OCI-LY7 (cell line): ENCODE measurements around the gene KATNBL1. TPM values are rescaled to one million over a fixed set of nuclear protein-coding genes. Genes with fewer than 3 reads are reported as not detected.

Experiments
- BruUV-seq: library from RNA; stranded (reverse); fragments of 400-500 nt; replicated peaks from 2 replicates; lab custom pipeline; 2021; lab: Mats Ljungman, UMichigan
- CTCF ChIA-PET: fragments of 300-600 bp; sonication (Branson Sonifier 250); formaldehyde crosslinking; loops from one replicate; lab custom pipeline; 2022; ENCODE audit warnings: antibody characterized with exemption; ENCODE audit not compliant: unreplicated experiment; lab: Charles Lee
- POLR2A ChIA-PET: fragments of 300-600 bp; sonication (Branson Sonifier 250); formaldehyde crosslinking; loops from one replicate; lab custom pipeline; 2022; ENCODE audit warnings: antibody characterized with exemption; lab: Charles Lee
- DNase-seq: peaks from one replicate; pipeline ENCODE4 v3.0.0-alpha.2; 2015; ENCODE audit warnings: low spot score
- H2AFZ ChIP-seq: fragments of 200-600 bp; sonication (generic), shearing (Covaris generic); 2 replicates; pipeline ENCODE4 v1.6.1; 2014; ENCODE audit warnings: mild to moderate bottlenecking, antibody characterized with exemption, low read length, moderate library complexity
- H3K27ac ChIP-seq: fragments of 200-600 bp; sonication (generic); 2 replicates; pipeline ENCODE4 v1.5.1; 2014; ENCODE audit warnings: mixed run types, low read depth, mild to moderate bottlenecking, moderate library complexity, low read length, inconsistent platforms; ENCODE audit not compliant: poor library complexity, severe bottlenecking
- H3K36me3 ChIP-seq: fragments of 200-600 bp; sonication (generic); 2 replicates; pipeline ENCODE4 v1.6.1; 2014; ENCODE audit warnings: mild to moderate bottlenecking, antibody characterized with exemption, low read length, moderate library complexity, mixed read lengths; ENCODE audit not compliant: insufficient read depth
- H3K4me1 ChIP-seq: fragments of 200-600 bp; sonication (generic); 2 replicates; pipeline ENCODE4 v1.5.1; 2014; ENCODE audit warnings: mild to moderate bottlenecking, low read length; ENCODE audit not compliant: insufficient read depth, poor library complexity, severe bottlenecking
- H3K4me2 ChIP-seq: fragments of 200-600 bp; sonication (generic); 2 replicates; pipeline ENCODE4 v1.6.1; 2014; ENCODE audit warnings: mild to moderate bottlenecking, low read length
- H3K4me3 ChIP-seq: fragments of 200-600 bp; sonication (generic); 2 replicates; pipeline ENCODE4 v1.5.1; 2014; ENCODE audit warnings: mild to moderate bottlenecking, low read depth, low read length; ENCODE audit not compliant: poor library complexity, severe bottlenecking
- H3K79me2 ChIP-seq: fragments of 200-600 bp; sonication (generic); 2 replicates; pipeline ENCODE4 v1.6.1; 2016; ENCODE audit warnings: low read depth, mild to moderate bottlenecking, low read length, moderate library complexity, mixed read lengths; ENCODE audit not compliant: insufficient read depth
- H3K9me2 ChIP-seq: fragments of 200-600 bp; sonication (generic); 2 replicates; pipeline ENCODE4 v1.6.1; 2016; ENCODE audit warnings: mild to moderate bottlenecking, low read length, mixed read lengths; ENCODE audit not compliant: insufficient read depth
- H3K9me3 ChIP-seq: fragments of 200-600 bp; sonication (generic); 2 replicates; pipeline ENCODE4 v1.6.1; 2014; ENCODE audit warnings: mild to moderate bottlenecking, mixed run types, low read length, mixed read lengths
- H4K20me1 ChIP-seq: fragments of 200-600 bp; sonication (generic); 2 replicates; pipeline ENCODE4 v1.6.1; 2014; ENCODE audit warnings: mild to moderate bottlenecking, antibody characterized with exemption, low read length, moderate library complexity, mixed read lengths; ENCODE audit not compliant: insufficient read depth
- CTCF ChIP-seq: fragments of 200-600 bp; sonication (generic); conservative IDR thresholded peaks from 2 replicates; pipeline ENCODE4 v1.5.1; 2014; ENCODE audit warnings: mild to moderate bottlenecking, antibody characterized with exemption, low read length, moderate library complexity, mixed read lengths
- EZH2phosphoT487 ChIP-seq: fragments of 200-600 bp; sonication (generic); IDR thresholded peaks from 2 replicates; pipeline ENCODE4 v1.6.1; 2018; ENCODE audit warnings: low read depth, borderline replicate concordance, mild to moderate bottlenecking, mixed run types, antibody characterized with exemption, low read length, moderate library complexity, mixed read lengths
- intact Hi-C: fragments of 100-400 bp; cut with micrococcal nuclease; formaldehyde crosslinking; loops from one replicate; pipeline ENCODE4 v1.10.0; 2022; ENCODE audit not compliant: unreplicated experiment
- total RNA-seq, 2 experiments: library from RNA; depleted of rRNA in 1 of 2; stranded (reverse); fragments of >200 nt in 1 of 2; shearing (Covaris generic) in 1 of 2; gene quantifications; 2 replicates each; pipeline ENCODE4 v1.2.3, GENCODE V29; 2014 to 2022

Gene KATNBL1
- total RNA-seq, 2 experiments from 2014 or later = 44.8 to 64.6 TPM

- POLR2A ChIA-PET = no interaction called here
- Histone ChIP-seq H2AFZ (no peak overlapping the region), H3K4me1 (no peaks in the 10 kb centered on the region), H3K4me3 (no peak overlapping the region), H3K79me2 (no peaks in the 10 kb centered on the region), H3K27ac (no peak overlapping the region), H3K4me2 (no peak overlapping the region), H3K36me3 (no peaks in the 10 kb centered on the region), H3K9me2 (no peaks in the 10 kb centered on the region), H4K20me1 (no peaks in the 10 kb centered on the region), H3K9me3 (no peaks in the 10 kb centered on the region)
- TF ChIP-seq EZH2phosphoT487 = no peak
- TF ChIP-seq CTCF = no peak
- CTCF ChIA-PET = no interaction called here
- intact Hi-C loops = no loop called here
- DNase-seq = no peak
- BruUV-seq = no TSS peak
These were observed 36.5 kb upstream of the KATNBL1 start for GRCh38 chr15:34246276-34246976.

GRCh38 chr15:34243226-34243625 lies 33.3 kb upstream of the KATNBL1 start:
- no peak overlapping the region for H2AFZ ChIP-seq
- no peaks in the 10 kb centered on the region for H3K4me1 ChIP-seq
- intact Hi-C loops = loop anchor here (5.0 kb wide), 1 partner anchor 129 kb away; no protein-coding TSS in a partner anchor
- CTCF ChIA-PET = no interaction called here
- DNase-seq = no peak
- no peaks in the 10 kb centered on the region for H3K36me3 ChIP-seq
- no peaks in the 10 kb centered on the region for H3K9me2 ChIP-seq
- BruUV-seq = no TSS peak
- H4K20me1 ChIP-seq = no peaks in the 10 kb centered on the region
- POLR2A ChIA-PET = interaction anchor here (0.6 to 1.1 kb wide), 2 partner anchors 16 to 1226 kb away, joined by 4 read pairs; no protein-coding TSS in a partner anchor
- TF ChIP-seq EZH2phosphoT487 = no peak
- no peak for TF ChIP-seq CTCF
- H3K4me2 ChIP-seq = no peak overlapping the region
- no peaks in the 10 kb centered on the region for H3K79me2 ChIP-seq
- no peak overlapping the region for H3K27ac ChIP-seq
- no peak overlapping the region for H3K4me3 ChIP-seq
- no peaks in the 10 kb centered on the region for H3K9me3 ChIP-seq

- intact Hi-C loops = loop anchor here (5.0 kb wide), 1 partner anchor 130 kb away; no protein-coding TSS in a partner anchor
- Histone ChIP-seq H2AFZ (no peak overlapping the region), H3K4me3 (no peak overlapping the region), H3K27ac (no peak overlapping the region), H3K9me3 (no peaks in the 10 kb centered on the region), H3K4me1 (no peaks in the 10 kb centered on the region), H4K20me1 (no peaks in the 10 kb centered on the region), H3K36me3 (no peaks in the 10 kb centered on the region), H3K9me2 (no peaks in the 10 kb centered on the region), H3K4me2 (no peak overlapping the region), H3K79me2 (no peaks in the 10 kb centered on the region)
- BruUV-seq = no TSS peak
- CTCF ChIA-PET = no interaction called here
- no peak for DNase-seq
- POLR2A ChIA-PET = interaction anchor here (0.6 to 2.2 kb wide), 4 partner anchors 22 to 691 kb away, joined by 3 to 6 read pairs (median 3); no protein-coding TSS in a partner anchor
- no peak for TF ChIP-seq CTCF
- no peak for TF ChIP-seq EZH2phosphoT487
These were observed 32.4 kb upstream of the KATNBL1 start for GRCh38 chr15:34242331-34242710.
